Measurements from ENCODE around the gene AURKB.
A peak's percentile ranks its signal among the peaks of the same experiment; 100 is the strongest.
"Not testable (repeated sequence)": the region's sequence is repeated elsewhere in the genome, so short reads cannot be mapped to it uniquely, and the experiment has no call there.

AURKB gene

GRCh38 chr17:8176197-8176940 is 34.0 kb downstream of the AURKB start, which contains the start of gene TMEM107:
TMEM107 (minus strand) TSS chr17:8176380; CDS start chr17:8176286, 94 bp downstream.
- Histone ChIP-seq H3K4me1 (ENCODE audit: control insufficient read depth, low read depth, low read length) (peaks cover 7% of the 10 kb centered on the region), H3K27ac (ENCODE audit: low read depth, low read length) (peak within 1 kb of the TSS; percentile 51), H3K79me2 (ENCODE audit: control insufficient read depth, insufficient read depth, low read length) (no peaks in the 10 kb centered on the region), H2BK15ac (replicated peaks; ENCODE audit: low read depth) (no peak within 1 kb of the TSS), H3K36me3 (ENCODE audit: control insufficient read depth, insufficient read depth, low read length) (no peaks in the 10 kb centered on the region), H2BK120ac (ENCODE audit: low read depth, low read length) (no peak within 1 kb of the TSS), H3K4ac (ENCODE audit: low read depth, low read length) (no peak within 1 kb of the TSS), H3K79me1 (ENCODE audit: low read length) (no peaks in the 10 kb centered on the region), H3K9ac (ENCODE audit: low read length) (peak within 1 kb of the TSS; percentile 82), H2BK5ac (ENCODE audit: low read length) (no peak within 1 kb of the TSS), H3K4me2 (ENCODE audit: low read length) (peak within 1 kb of the TSS; percentile 83), H3K56ac (ENCODE audit: low read length) (peak within 1 kb of the TSS; percentile 91), H3K23ac (ENCODE audit: low read length) (no peak within 1 kb of the TSS), H3K4me3 (ENCODE audit: low read length) (peak within 1 kb of the TSS; percentile 68), H4K5ac (ENCODE audit: low read length) (no peak within 1 kb of the TSS), H2AK5ac (ENCODE audit: low read length) (peak within 1 kb of the TSS; percentile 55), H3K18ac (ENCODE audit: low read length) (peak within 1 kb of the TSS; percentile 2), H4K8ac (ENCODE audit: low read depth, low read length) (no peak within 1 kb of the TSS), H3K27me3 (ENCODE audit: insufficient read depth, low read length, poor library complexity) (no peaks in the 10 kb centered on the region)
- DNase-seq: peak; percentile 96
- WGBS (ENCODE audit: extremely low coverage, insufficient coverage, low lambda C conversion rate): no CpG with 5 or more reads among the region's 56 CpGs

GRCh38 chr17:8175795-8176196 is 34.6 kb downstream of the AURKB start:
- Histone ChIP-seq H3K23ac (ENCODE audit: low read length) (no peak overlapping the region), H3K4me2 (ENCODE audit: low read length) (peak overlapping the region; percentile 67), H3K27me3 (ENCODE audit: insufficient read depth, low read length, poor library complexity) (no peaks in the 10 kb centered on the region), H2BK120ac (ENCODE audit: low read depth, low read length) (no peak overlapping the region), H3K36me3 (ENCODE audit: control insufficient read depth, insufficient read depth, low read length) (no peaks in the 10 kb centered on the region), H2BK5ac (ENCODE audit: low read length) (no peak overlapping the region), H4K8ac (ENCODE audit: low read depth, low read length) (no peak overlapping the region), H3K79me2 (ENCODE audit: control insufficient read depth, insufficient read depth, low read length) (no peaks in the 10 kb centered on the region), H4K5ac (ENCODE audit: low read length) (no peak overlapping the region), H3K27ac (ENCODE audit: low read depth, low read length) (no peak overlapping the region), H2AK5ac (ENCODE audit: low read length) (no peak overlapping the region), H3K4ac (ENCODE audit: low read depth, low read length) (no peak overlapping the region), H3K79me1 (ENCODE audit: low read length) (no peaks in the 10 kb centered on the region), H3K9ac (ENCODE audit: low read length) (peak overlapping the region; percentile 82), H3K18ac (ENCODE audit: low read length) (no peak overlapping the region), H3K56ac (ENCODE audit: low read length) (peak overlapping the region; percentile 90), H2BK15ac (replicated peaks; ENCODE audit: low read depth) (no peak overlapping the region), H3K4me3 (ENCODE audit: low read length) (peak overlapping the region; percentile 68), H3K4me1 (ENCODE audit: control insufficient read depth, low read depth, low read length) (peaks cover 7% of the 10 kb centered on the region)
- no peak for DNase-seq
- no CpG with 5 or more reads among the region's 11 CpGs for WGBS (ENCODE audit: extremely low coverage, insufficient coverage, low lambda C conversion rate)

- H2BK5ac ChIP-seq (ENCODE audit: low read length): no peak overlapping the region
- no peaks in the 10 kb centered on the region for H3K79me2 ChIP-seq (ENCODE audit: control insufficient read depth, insufficient read depth, low read length)
- DNase-seq: no peak
- no peak overlapping the region for H2AK5ac ChIP-seq (ENCODE audit: low read length)
- no CpG with 5 or more reads among the region's 14 CpGs for WGBS (ENCODE audit: extremely low coverage, insufficient coverage, low lambda C conversion rate)
- no peak overlapping the region for H4K8ac ChIP-seq (ENCODE audit: low read depth, low read length)
- H3K27me3 ChIP-seq (ENCODE audit: insufficient read depth, low read length, poor library complexity): no peaks in the 10 kb centered on the region
- H3K79me1 ChIP-seq (ENCODE audit: low read length): no peaks in the 10 kb centered on the region
- H3K4me3 ChIP-seq (ENCODE audit: low read length): no peak overlapping the region
- no peak overlapping the region for H2BK120ac ChIP-seq (ENCODE audit: low read depth, low read length)
- peak overlapping the region; percentile 37 for H3K4me2 ChIP-seq (ENCODE audit: low read length)
- H3K23ac ChIP-seq (ENCODE audit: low read length): no peak overlapping the region
- H3K4ac ChIP-seq (ENCODE audit: low read depth, low read length): no peak overlapping the region
- no peaks in the 10 kb centered on the region for H3K36me3 ChIP-seq (ENCODE audit: control insufficient read depth, insufficient read depth, low read length)
- no peak overlapping the region for H4K5ac ChIP-seq (ENCODE audit: low read length)
- peaks cover 7% of the 10 kb centered on the region for H3K4me1 ChIP-seq (ENCODE audit: control insufficient read depth, low read depth, low read length)
- no peak overlapping the region for H3K18ac ChIP-seq (ENCODE audit: low read length)
- H3K9ac ChIP-seq (ENCODE audit: low read length): peak overlapping the region; percentile 57
- peak overlapping the region; percentile 66 for H3K56ac ChIP-seq (ENCODE audit: low read length)
- H2BK15ac ChIP-seq (replicated peaks; ENCODE audit: low read depth): no peak overlapping the region
- no peak overlapping the region for H3K27ac ChIP-seq (ENCODE audit: low read depth, low read length)
Measured at GRCh38 chr17:8173871-8174322, 36.5 kb downstream of the AURKB start.

- Histone ChIP-seq H4K5ac (ENCODE audit: low read length) (no peak overlapping the region), H3K4me3 (ENCODE audit: low read length) (no peak overlapping the region), H2BK15ac (replicated peaks; ENCODE audit: low read depth) (no peak overlapping the region), H2BK5ac (ENCODE audit: low read length) (no peak overlapping the region), H4K8ac (ENCODE audit: low read depth, low read length) (no peak overlapping the region), H3K56ac (ENCODE audit: low read length) (peak overlapping the region; percentile 36), H2BK120ac (ENCODE audit: low read depth, low read length) (no peak overlapping the region), H2AK5ac (ENCODE audit: low read length) (no peak overlapping the region), H3K27ac (ENCODE audit: low read depth, low read length) (no peak overlapping the region), H3K4me2 (ENCODE audit: low read length) (no peak overlapping the region), H3K36me3 (ENCODE audit: control insufficient read depth, insufficient read depth, low read length) (no peaks in the 10 kb centered on the region), H3K4me1 (ENCODE audit: control insufficient read depth, low read depth, low read length) (peaks cover 7% of the 10 kb centered on the region), H3K4ac (ENCODE audit: low read depth, low read length) (no peak overlapping the region), H3K79me2 (ENCODE audit: control insufficient read depth, insufficient read depth, low read length) (no peaks in the 10 kb centered on the region), H3K79me1 (ENCODE audit: low read length) (no peaks in the 10 kb centered on the region), H3K27me3 (ENCODE audit: insufficient read depth, low read length, poor library complexity) (no peaks in the 10 kb centered on the region), H3K9ac (ENCODE audit: low read length) (no peak overlapping the region), H3K23ac (ENCODE audit: low read length) (no peak overlapping the region), H3K18ac (ENCODE audit: low read length) (no peak overlapping the region)
- no CpG with 5 or more reads among the region's 23 CpGs for WGBS (ENCODE audit: extremely low coverage, insufficient coverage, low lambda C conversion rate)
- DNase-seq: peak; percentile 99
Measured at GRCh38 chr17:8173056-8173870, 37.1 kb downstream of the AURKB start.

- not testable (repeated sequence) for H3K4me3 ChIP-seq (ENCODE audit: low read length)
Measured at GRCh38 chr17:8170186-8170585, 40.2 kb downstream of the AURKB start.

More at GRCh38 chr17:8170186-8170585, 40.2 kb downstream of the AURKB start:
- not testable (repeated sequence) for H3K27me3 ChIP-seq (ENCODE audit: insufficient read depth, low read length, poor library complexity); H3K9ac ChIP-seq (ENCODE audit: low read length); H4K8ac ChIP-seq (ENCODE audit: low read depth, low read length); H3K56ac ChIP-seq (ENCODE audit: low read length); H3K23ac ChIP-seq (ENCODE audit: low read length); H3K18ac ChIP-seq (ENCODE audit: low read length); H3K79me1 ChIP-seq (ENCODE audit: low read length); H4K5ac ChIP-seq (ENCODE audit: low read length); H3K4me2 ChIP-seq (ENCODE audit: low read length); H3K36me3 ChIP-seq (ENCODE audit: control insufficient read depth, insufficient read depth, low read length); H2BK120ac ChIP-seq (ENCODE audit: low read depth, low read length); DNase-seq; H3K4ac ChIP-seq (ENCODE audit: low read depth, low read length); H2BK15ac ChIP-seq (replicated peaks; ENCODE audit: low read depth); H3K4me1 ChIP-seq (ENCODE audit: control insufficient read depth, low read depth, low read length); H2AK5ac ChIP-seq (ENCODE audit: low read length); H3K79me2 ChIP-seq (ENCODE audit: control insufficient read depth, insufficient read depth, low read length); H2BK5ac ChIP-seq (ENCODE audit: low read length); H3K27ac ChIP-seq (ENCODE audit: low read depth, low read length)
- WGBS (ENCODE audit: extremely low coverage, insufficient coverage, low lambda C conversion rate): no CpG with 5 or more reads among the region's 19 CpGs

All from mesendoderm (in vitro differentiated cells).